Coronary artery (tissue), 2 donors: ENCODE measurements around the gene NXF1.

Source experiments
- DNase-seq: peaks from one replicate; pipeline ENCODE4 v3.0.0-alpha.2; 2017; ENCODE audit warnings: low spot score
- H3K27ac ChIP-seq, 2 donors: fragments of 200-600 bp; sonication (generic); one replicate each; pipeline ENCODE4 v1.5.1; 2016 to 2019
- H3K4me3 ChIP-seq: fragments of 200-600 bp; sonication (generic); 2 replicates; pipeline ENCODE4 v1.5.1; 2016; ENCODE audit warnings: mild to moderate bottlenecking, moderate library complexity
- TF ChIP-seq, protein P1 (sequence below): fragments of 200-600 bp; sonication (generic); IDR thresholded peaks from one replicate; pipeline ENCODE4 v1.5.1; 2019; ENCODE audit warnings: antibody characterized with exemption

NXF1 gene

DNA sequence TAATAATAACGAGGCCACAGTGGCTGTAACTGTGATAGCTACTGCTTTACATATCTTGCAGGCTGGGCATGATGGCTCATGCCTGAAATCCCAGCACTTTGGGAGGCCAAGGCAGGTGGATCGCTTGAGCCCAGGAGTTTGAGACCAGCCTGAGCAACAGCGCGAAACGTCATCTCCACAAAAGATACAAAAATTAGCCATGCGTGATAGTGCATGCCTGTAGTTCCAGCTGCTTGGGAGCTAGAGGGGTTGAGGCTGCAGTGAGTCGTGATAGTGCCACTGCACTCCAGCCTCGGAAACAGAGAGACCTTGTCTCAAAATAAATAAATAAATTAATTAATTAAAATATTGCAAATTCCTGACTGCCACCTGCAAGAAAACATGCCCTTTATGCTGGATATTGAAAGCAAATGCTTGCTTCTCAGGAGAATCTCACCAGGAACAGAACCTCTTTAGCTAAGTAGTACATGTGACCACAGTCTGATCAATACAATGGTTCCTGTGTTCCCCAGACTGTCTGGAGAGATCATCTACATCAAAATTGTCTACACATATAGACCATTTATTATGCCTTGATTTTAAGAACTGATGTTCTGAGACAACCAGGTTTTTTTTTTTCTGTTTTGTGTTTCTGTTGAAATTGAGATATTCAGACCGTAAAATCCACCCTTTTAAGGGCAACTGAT is 57.6 kb downstream of the NXF1 start:
- no peak for DNase-seq
- TF ChIP-seq, protein P1, sequence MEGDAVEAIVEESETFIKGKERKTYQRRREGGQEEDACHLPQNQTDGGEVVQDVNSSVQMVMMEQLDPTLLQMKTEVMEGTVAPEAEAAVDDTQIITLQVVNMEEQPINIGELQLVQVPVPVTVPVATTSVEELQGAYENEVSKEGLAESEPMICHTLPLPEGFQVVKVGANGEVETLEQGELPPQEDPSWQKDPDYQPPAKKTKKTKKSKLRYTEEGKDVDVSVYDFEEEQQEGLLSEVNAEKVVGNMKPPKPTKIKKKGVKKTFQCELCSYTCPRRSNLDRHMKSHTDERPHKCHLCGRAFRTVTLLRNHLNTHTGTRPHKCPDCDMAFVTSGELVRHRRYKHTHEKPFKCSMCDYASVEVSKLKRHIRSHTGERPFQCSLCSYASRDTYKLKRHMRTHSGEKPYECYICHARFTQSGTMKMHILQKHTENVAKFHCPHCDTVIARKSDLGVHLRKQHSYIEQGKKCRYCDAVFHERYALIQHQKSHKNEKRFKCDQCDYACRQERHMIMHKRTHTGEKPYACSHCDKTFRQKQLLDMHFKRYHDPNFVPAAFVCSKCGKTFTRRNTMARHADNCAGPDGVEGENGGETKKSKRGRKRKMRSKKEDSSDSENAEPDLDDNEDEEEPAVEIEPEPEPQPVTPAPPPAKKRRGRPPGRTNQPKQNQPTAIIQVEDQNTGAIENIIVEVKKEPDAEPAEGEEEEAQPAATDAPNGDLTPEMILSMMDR = no peak
- no peak overlapping the region for H3K4me3 ChIP-seq
- H3K27ac ChIP-seq = no peak overlapping the region
